GM10248 (cell line): ENCODE data around the gene BMP6.

Source experiments
- CTCF ChIA-PET: fragments of 300-600 bp; sonication (Branson Sonifier 250); formaldehyde crosslinking; extraction: SDS; loops from one replicate; lab custom pipeline; 2021; ENCODE audit warnings: antibody characterized with exemption; lab: Yijun Ruan, JAX
- POLR2A ChIA-PET: fragments of 350-650 bp; sonication (Branson Sonifier 250); formaldehyde crosslinking; extraction: SDS; loops from one replicate; lab custom pipeline; 2020; ENCODE audit warnings: antibody characterized with exemption; lab: Yijun Ruan, JAX
- DNase-seq: peaks from one replicate; pipeline ENCODE4 v3.0.0; 2012; ENCODE audit errors: extremely low spot score
- TF ChIP-seq, protein P1 (sequence below): IDR thresholded peaks from 2 replicates; pipeline ENCODE4 v1.5.1; 2012; ENCODE audit warnings: mild to moderate bottlenecking, low read depth; ENCODE audit errors: extremely low read depth, missing control alignments, control extremely low read depth

Gene BMP6

DNA sequence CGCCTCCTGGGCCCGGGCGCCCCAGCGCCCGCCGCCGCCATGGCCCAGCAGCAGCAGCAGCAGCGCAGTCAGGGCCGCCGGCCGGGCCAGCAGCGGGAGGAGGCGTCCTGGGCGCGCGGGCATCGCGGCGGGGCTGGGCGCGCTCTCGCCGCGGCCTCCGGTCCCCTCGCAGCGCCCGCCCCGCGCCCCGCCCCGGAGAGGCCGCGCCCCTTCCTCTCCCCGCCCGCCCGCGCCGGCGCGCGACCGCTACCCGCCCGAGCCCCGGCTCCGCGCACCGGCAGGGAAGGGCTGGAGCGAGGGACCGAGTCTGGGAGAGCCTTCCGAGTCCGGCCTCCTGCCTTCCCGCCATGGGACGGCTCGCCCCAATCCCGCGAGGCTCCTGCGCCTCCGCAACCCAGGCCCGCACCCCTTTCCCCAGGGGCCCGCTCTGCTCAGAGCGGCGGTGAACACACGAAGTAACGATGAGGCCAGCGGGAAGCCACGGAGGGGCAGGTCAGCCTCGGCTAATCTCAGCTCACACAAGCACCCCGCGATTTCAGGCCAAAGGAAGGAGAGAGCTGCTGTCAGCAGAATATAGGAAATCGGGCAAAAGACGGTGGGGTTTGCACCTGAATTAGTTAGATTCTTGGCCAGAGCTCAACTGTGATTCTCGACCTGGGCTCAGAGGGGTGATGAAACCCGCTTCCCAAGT is 184.9 kb downstream of the BMP6 start, which contains the start of gene TXNDC5:
TXNDC5 (minus strand) TSS at position 135 of the 691 bp plus-strand sequence; CDS start at position 123, 12 bp downstream.
- POLR2A ChIA-PET: no interaction called here
- CTCF ChIA-PET: interaction anchor here (1.4 to 2.4 kb wide), 3 partner anchors 11 to 149 kb away, joined by 4 to 6 read pairs (median 6); no protein-coding TSS in a partner anchor
- DNase-seq: peak; percentile 91

GRCh38 chr6:7911345-7911725 is 185.4 kb downstream of the BMP6 start:
- TF ChIP-seq, protein P1, sequence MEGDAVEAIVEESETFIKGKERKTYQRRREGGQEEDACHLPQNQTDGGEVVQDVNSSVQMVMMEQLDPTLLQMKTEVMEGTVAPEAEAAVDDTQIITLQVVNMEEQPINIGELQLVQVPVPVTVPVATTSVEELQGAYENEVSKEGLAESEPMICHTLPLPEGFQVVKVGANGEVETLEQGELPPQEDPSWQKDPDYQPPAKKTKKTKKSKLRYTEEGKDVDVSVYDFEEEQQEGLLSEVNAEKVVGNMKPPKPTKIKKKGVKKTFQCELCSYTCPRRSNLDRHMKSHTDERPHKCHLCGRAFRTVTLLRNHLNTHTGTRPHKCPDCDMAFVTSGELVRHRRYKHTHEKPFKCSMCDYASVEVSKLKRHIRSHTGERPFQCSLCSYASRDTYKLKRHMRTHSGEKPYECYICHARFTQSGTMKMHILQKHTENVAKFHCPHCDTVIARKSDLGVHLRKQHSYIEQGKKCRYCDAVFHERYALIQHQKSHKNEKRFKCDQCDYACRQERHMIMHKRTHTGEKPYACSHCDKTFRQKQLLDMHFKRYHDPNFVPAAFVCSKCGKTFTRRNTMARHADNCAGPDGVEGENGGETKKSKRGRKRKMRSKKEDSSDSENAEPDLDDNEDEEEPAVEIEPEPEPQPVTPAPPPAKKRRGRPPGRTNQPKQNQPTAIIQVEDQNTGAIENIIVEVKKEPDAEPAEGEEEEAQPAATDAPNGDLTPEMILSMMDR: no peak
- DNase-seq: no peak
- ChIA-PET CTCF (interaction anchor here (0.9 to 2.4 kb wide), 4 partner anchors 11 to 81 kb away, joined by 3 to 6 read pairs (median 4); no protein-coding TSS in a partner anchor), POLR2A (no interaction called here)

More for the DNA sequence above, 184.9 kb downstream of the BMP6 start, which contains the start of gene TXNDC5:
- TF ChIP-seq, protein P1: no peak

DNA sequence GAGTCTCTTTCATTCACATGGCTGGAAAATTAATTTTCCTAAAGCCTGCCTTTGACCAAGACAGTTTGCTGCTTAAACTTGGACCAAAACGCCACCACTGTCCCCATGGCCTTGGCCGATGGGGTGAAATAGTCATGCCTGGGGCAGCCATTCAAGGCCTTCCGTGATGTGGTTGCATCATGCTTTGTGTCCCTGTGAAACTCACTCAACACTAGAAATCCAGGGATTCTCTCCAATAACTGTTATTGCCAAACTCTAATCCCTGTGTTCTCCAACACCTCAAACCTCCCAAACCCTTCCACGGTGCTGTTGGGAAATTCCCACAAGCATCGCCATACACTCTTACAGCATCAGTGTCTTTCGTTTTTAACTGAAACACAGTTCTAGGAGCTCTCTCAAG is 186.1 kb downstream of the BMP6 start:
- POLR2A ChIA-PET: no interaction called here
- CTCF ChIA-PET: interaction anchor here (0.8 to 2.4 kb wide), 6 partner anchors 12 to 80 kb away, joined by 3 to 6 read pairs (median 4); no protein-coding TSS in a partner anchor
- DNase-seq: no peak
- TF ChIP-seq, protein P1: no peak

DNA sequence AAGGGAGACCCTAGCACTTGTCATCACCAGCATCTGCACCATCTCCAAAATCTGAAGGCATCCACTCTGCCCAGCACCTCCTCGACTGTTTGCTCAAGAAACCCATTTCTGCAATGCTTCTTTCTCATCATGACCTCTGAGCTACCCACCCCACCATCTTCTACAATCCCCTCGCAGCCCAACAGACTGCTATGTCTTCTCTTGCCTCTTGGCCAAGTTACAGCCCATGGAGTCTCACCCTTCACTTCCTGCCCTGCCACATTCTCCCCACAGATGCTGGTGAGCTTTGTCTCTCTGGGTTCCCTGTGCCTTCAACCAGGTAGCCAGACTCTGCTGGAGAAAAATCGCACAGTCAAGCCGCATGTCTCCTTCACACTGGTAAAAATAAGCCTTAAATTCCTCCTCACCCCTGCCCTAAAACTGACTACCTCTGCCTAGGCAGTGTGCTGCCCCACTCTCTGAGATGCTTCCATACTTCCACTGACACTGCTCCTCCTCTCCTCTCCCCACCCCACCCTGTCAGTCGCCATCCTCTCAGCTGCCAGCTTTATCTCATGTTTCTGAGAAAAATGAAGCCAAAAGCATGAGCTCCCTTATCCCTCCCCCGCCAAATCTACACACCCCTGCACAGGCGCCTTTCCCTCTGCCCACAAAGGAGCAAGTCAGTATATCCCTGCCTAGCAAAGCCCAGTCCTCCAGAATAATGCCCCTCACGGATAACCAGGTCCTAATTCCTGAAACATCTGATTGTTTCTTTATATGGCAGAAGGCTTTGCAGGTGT is 187.0 kb downstream of the BMP6 start:
- ChIA-PET CTCF (interaction anchor here (0.8 to 2.4 kb wide), 5 partner anchors 13 to 52 kb away, joined by 3 to 6 read pairs (median 4); no protein-coding TSS in a partner anchor), POLR2A (no interaction called here)
- no peak for DNase-seq
- TF ChIP-seq, protein P1: no peak

GRCh38 chr6:7914311-7914710 is 188.4 kb downstream of the BMP6 start:
- TF ChIP-seq, protein P1: no peak
- POLR2A ChIA-PET: no interaction called here
- CTCF ChIA-PET: interaction anchor here (0.8 to 3.8 kb wide), 7 partner anchors 11 to 92 kb away, joined by 3 to 21 read pairs (median 4); no protein-coding TSS in a partner anchor
- DNase-seq: no peak
